ENCODE data around the gene PTGES2. TPM values are rescaled to one million over a fixed set of nuclear protein-coding genes. Genes with fewer than 3 reads are reported as not detected.

PTGES2 gene
- total RNA-seq, 2 experiments from 2014 or later, result 57.2 to 59.9 TPM

GRCh38 chr9:128099231-128099931 lies 28.1 kb downstream of the PTGES2 start:
- H3K27ac Mint-ChIP-seq, result no peak overlapping the region
- no peaks in the 10 kb centered on the region for H3K9me3 Mint-ChIP-seq
- no peak for DNase-seq
- no peaks in the 10 kb centered on the region for H3K27me3 Mint-ChIP-seq
- H3K4me1 Mint-ChIP-seq, result peaks cover 61% of the 10 kb centered on the region
- ChIA-PET POLR2A (interaction anchor here (0.5 kb wide), 1 partner anchor 59 kb away, joined by 4 read pairs; no protein-coding TSS in a partner anchor), CTCF (interaction anchor here (0.6 to 4.5 kb wide), 7 partner anchors 9 to 202 kb away, joined by 3 to 33 read pairs (median 5); no protein-coding TSS in a partner anchor)
- H3K4me3 Mint-ChIP-seq, result no peak overlapping the region
- peaks cover 37% of the 10 kb centered on the region for H3K36me3 Mint-ChIP-seq (ENCODE audit: low read depth)

DNA sequence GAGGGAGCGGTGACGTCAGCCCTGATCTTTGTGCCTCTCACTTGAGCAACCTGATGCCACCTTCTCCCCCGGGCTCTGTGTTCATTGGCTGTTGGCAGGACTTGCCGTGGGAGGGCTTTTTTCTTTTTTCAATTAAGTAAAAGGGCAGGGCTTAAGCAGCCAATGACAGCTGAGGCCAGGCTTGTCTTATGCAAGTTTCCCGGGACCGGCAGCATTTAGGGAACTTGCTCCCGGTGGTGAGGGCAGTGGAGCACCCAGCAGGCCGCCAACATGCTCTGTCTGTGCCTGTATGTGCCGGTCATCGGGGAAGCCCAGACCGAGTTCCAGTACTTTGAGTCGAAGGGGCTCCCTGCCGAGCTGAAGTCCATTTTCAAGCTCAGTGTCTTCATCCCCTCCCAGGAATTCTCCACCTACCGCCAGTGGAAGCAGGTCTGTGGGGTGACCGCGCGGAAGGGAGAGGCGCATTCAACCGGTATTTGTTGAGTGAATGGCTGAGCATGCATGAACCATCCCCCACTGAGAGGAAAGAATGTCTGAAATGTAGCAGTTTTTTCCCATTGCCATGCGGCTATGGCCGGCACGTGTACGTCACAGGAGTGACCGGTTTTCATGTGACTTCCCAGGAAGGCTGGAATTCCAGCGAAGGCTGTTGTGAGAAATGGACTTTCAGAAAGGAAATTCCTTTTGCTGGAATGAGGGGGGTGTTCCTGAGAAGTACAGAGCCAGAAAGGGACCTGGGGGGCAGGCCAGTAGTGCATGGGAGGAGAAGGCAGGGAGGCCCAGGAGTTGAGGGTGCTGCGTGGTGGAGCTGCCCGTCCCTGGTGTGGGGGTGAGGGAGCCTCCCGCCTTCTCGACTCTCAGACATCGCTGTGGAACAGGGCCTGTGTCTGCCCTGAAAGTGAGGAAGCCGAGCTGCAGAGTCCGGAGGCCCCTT lies 29.0 kb downstream of the PTGES2 start:
- Mint-ChIP-seq H3K4me3 (no peak overlapping the region), H3K4me1 (peaks cover 59% of the 10 kb centered on the region), H3K27ac (no peak overlapping the region), H3K36me3 (ENCODE audit: low read depth) (peaks cover 32% of the 10 kb centered on the region), H3K9me3 (no peaks in the 10 kb centered on the region), H3K27me3 (no peaks in the 10 kb centered on the region)
- ChIA-PET POLR2A (no interaction called here), CTCF (interaction anchor here (1.0 to 4.5 kb wide), 3 partner anchors 10 to 122 kb away, joined by 3 to 33 read pairs (median 5); no protein-coding TSS in a partner anchor)
- DNase-seq, result peak; percentile 33

DNA sequence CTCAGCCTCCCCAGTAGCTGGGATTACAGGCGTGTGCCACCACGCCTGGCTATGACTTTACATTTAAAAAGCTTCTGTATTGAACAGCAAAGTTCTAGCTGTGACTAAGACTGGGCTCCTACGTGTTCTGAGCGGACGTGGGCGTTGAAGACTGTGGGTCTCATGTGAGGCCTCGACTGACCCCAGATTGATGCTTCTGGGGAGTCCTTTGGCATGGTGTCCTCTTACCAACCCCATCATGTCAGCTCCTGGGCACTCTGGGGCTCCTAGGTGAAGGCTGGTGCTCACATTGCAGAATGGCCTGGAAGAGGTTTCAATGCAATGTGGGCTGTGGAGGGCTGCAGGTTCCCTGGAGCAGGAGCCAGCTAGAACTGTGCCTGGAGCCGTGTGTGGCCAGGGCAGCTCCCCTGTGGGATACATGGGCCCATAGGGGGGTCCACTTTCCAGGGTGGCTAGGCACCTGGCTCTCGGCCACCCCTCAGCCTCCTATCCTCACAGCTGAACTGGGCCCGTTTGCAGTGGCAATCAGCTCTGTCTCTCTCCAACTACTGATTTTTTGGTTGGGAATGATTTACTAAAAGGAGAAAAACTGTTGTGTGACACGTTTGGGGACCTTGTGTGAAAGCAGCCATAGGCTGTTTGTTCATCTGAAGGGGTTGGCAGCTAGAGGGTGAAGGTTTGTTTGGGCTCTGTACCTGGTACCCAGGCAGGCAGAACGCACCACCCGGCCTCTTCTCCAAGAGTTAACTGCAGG lies 29.8 kb downstream of the PTGES2 start:
- POLR2A ChIA-PET, result no interaction called here
- no peak overlapping the region for H3K4me3 Mint-ChIP-seq
- H3K9me3 Mint-ChIP-seq, result no peaks in the 10 kb centered on the region
- peaks cover 24% of the 10 kb centered on the region for H3K36me3 Mint-ChIP-seq (ENCODE audit: low read depth)
- peaks cover 59% of the 10 kb centered on the region for H3K4me1 Mint-ChIP-seq
- CTCF ChIA-PET, result interaction anchor here (1.1 to 4.5 kb wide), 2 partner anchors 19 to 143 kb away, joined by 4 to 33 read pairs; no protein-coding TSS in a partner anchor
- H3K27ac Mint-ChIP-seq, result no peak overlapping the region
- H3K27me3 Mint-ChIP-seq, result no peaks in the 10 kb centered on the region
- no peak for DNase-seq

GRCh38 chr9:128096616-128097536 lies 30.7 kb downstream of the PTGES2 start:
- Mint-ChIP-seq H3K9me3 (no peaks in the 10 kb centered on the region), H3K4me3 (no peak overlapping the region), H3K36me3 (ENCODE audit: low read depth) (peaks cover 16% of the 10 kb centered on the region), H3K4me1 (peaks cover 64% of the 10 kb centered on the region), H3K27ac (no peak overlapping the region), H3K27me3 (no peaks in the 10 kb centered on the region)
- CTCF ChIA-PET, result interaction anchor here (0.9 to 4.5 kb wide), 4 partner anchors 17 to 142 kb away, joined by 3 to 33 read pairs (median 4); no protein-coding TSS in a partner anchor
- POLR2A ChIA-PET, result no interaction called here
- no peak for DNase-seq

DNA sequence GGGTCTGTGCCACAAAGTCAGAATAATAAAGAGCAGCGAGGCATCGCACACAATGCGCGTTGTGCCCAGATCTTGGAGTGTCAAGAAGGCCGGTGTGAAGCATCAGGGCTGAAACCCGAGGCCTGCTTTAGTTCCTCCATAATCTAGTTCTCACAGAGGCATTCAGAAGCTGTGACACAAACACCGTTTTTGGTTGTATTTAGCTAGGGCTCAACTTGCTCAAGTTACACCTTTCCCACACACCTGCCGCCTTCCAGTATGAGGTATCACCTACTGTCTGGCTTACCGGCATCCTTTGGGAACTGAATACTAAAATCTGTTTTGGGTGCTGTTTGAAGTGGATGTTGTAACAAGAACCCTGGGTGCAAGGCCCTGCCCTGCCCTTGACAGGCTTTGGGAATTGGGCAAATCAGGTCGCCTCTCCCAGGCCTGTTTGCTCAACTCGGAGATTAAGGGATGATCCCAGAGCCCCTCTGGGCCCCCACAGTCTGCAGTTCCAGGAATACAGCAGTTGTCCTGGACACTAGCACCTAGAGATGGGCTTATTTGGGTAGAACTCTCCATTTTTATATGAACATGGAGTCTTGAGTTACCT lies 32.5 kb downstream of the PTGES2 start:
- CTCF ChIA-PET, result interaction anchor here (4.4 kb wide), 1 partner anchor 23 kb away, joined by 27 read pairs; no protein-coding TSS in a partner anchor
- no peak for DNase-seq
- Mint-ChIP-seq H3K27ac (peak overlapping the region; percentile 54), H3K36me3 (ENCODE audit: low read depth) (peaks cover 10% of the 10 kb centered on the region), H3K27me3 (no peaks in the 10 kb centered on the region), H3K4me3 (no peak overlapping the region), H3K9me3 (no peaks in the 10 kb centered on the region), H3K4me1 (peaks cover 68% of the 10 kb centered on the region)
- POLR2A ChIA-PET, result interaction anchor here (1.0 kb wide), 1 partner anchor 23 kb away, joined by 3 read pairs; no protein-coding TSS in a partner anchor

DNA sequence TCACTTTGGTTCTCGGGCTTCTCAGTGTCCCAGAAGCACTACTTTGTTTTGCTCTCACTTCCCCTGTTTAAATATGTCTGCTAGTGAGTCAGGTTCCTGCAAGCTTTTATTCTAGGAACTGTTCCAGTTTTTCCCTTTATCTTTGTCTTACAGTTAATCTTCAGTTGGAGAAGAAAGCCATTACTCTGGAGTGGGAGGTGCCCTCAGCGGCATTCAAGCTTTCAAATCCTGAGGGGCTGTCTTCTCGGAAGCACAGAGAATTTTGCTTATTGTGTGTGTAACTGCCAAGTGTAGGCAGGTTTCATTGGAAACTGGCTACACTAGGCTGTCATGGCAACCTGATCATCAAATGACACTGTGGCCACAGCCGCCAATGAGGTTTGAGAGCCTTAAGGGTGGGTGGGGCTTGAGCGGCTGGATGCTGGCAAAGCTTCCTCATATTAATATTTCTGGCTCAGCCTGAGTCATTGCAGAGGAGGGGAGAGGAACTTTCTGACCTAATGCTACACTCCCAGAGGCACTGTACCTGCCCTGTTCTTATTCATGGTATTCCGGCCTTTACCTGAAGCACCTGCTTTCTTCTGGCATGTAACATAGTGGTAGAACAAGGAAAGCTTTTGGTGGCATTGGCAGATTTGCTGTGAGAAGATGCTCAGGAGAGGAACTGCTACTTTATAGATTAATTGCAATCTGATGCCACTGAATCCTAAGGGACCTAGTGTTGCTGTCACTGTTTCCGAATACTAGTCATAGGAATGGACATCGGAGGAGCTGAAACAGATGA lies 33.2 kb downstream of the PTGES2 start:
- Mint-ChIP-seq H3K4me3 (peak overlapping the region; percentile 25), H3K36me3 (ENCODE audit: low read depth) (peaks cover 12% of the 10 kb centered on the region), H3K4me1 (peaks cover 64% of the 10 kb centered on the region), H3K27me3 (no peaks in the 10 kb centered on the region), H3K27ac (peak overlapping the region; percentile 81), H3K9me3 (no peaks in the 10 kb centered on the region)
- peak; percentile 81 for DNase-seq
- CTCF ChIA-PET, result interaction anchor here (0.5 to 4.4 kb wide), 4 partner anchors 13 to 244 kb away, joined by 3 to 27 read pairs (median 4); no protein-coding TSS in a partner anchor
- POLR2A ChIA-PET, result interaction anchor here (0.8 to 1.0 kb wide), 2 partner anchors 22 to 27 kb away, joined by 3 to 4 read pairs; partner anchors contain the start of genes NAIF1 and SLC25A25

GRCh38 chr9:128093011-128093410 lies 34.5 kb downstream of the PTGES2 start:
- H3K9me3 Mint-ChIP-seq, result no peaks in the 10 kb centered on the region
- H3K4me1 Mint-ChIP-seq, result peaks cover 58% of the 10 kb centered on the region
- DNase-seq, result no peak
- H3K36me3 Mint-ChIP-seq (ENCODE audit: low read depth), result peaks cover 15% of the 10 kb centered on the region
- no peaks in the 10 kb centered on the region for H3K27me3 Mint-ChIP-seq
- no peak overlapping the region for H3K4me3 Mint-ChIP-seq
- ChIA-PET POLR2A (interaction anchor here (0.6 kb wide), 1 partner anchor 412 kb away, joined by 3 read pairs; the partner anchor contains the start of gene GLE1), CTCF (interaction anchor here (1.3 to 4.4 kb wide), 5 partner anchors 13 to 25 kb away, joined by 3 to 27 read pairs (median 5); no protein-coding TSS in a partner anchor)
- H3K27ac Mint-ChIP-seq, result peak overlapping the region; percentile 68

DNA sequence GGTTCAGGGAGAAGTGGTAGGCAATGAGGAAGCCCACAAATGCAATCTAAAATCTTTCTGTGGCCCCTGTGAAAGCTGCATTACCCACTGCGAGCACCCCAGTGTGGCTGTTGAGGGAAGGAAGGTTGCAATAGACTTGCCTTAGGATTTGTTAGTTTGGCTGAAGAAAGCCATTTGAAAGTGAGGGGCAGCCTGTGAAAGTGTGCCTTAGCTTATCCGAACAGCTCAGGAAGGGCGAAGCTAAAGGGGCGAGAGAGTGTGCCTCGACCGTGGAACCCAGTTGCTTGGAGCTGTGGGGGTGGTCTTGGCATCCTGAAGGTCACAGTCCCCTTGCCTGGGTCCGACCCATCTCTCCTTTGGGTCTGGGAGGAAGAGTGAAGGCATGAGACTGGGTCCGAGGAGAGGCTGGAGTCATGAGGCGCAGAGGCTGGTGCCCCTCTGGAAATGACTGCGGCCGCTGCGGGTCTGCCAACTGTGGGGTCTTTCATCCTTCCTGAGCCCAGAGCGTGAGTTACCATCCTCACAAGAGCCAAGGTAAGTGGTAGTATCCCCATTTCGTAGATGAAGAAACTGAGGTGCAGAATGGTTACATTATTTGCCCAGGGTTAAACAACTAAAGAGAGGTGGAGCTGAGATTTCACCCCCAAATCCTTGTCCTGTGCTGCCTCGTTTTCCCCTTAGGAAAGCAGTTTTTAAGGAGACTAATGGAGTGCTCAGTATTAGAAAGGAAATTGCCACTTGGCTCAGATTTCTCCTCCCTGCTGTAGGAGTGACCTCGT lies 35.1 kb downstream of the PTGES2 start:
- ChIA-PET CTCF (interaction anchor here (0.6 to 4.4 kb wide), 5 partner anchors 12 to 177 kb away, joined by 3 to 27 read pairs (median 4); no protein-coding TSS in a partner anchor), POLR2A (interaction anchor here (0.6 kb wide), 1 partner anchor 412 kb away, joined by 3 read pairs; the partner anchor contains the start of gene GLE1)
- peaks cover 58% of the 10 kb centered on the region for H3K4me1 Mint-ChIP-seq
- H3K36me3 Mint-ChIP-seq (ENCODE audit: low read depth), result peaks cover 18% of the 10 kb centered on the region
- no peaks in the 10 kb centered on the region for H3K9me3 Mint-ChIP-seq
- H3K27me3 Mint-ChIP-seq, result no peaks in the 10 kb centered on the region
- H3K27ac Mint-ChIP-seq, result peak overlapping the region; percentile 68
- H3K4me3 Mint-ChIP-seq, result no peak overlapping the region
- no peak for DNase-seq

- no peaks in the 10 kb centered on the region for H3K27me3 Mint-ChIP-seq
These were observed 36.0 kb downstream of the PTGES2 start for GRCh38 chr9:128091571-128091970.

GRCh38 chr9:128091144-128091543 lies 36.4 kb downstream of the PTGES2 start:
- Mint-ChIP-seq H3K4me3 (no peak overlapping the region), H3K9me3 (no peaks in the 10 kb centered on the region)
- POLR2A ChIA-PET, result no interaction called here

More at GRCh38 chr9:128091571-128091970, 36.0 kb downstream of the PTGES2 start:
- POLR2A ChIA-PET, result no interaction called here
- DNase-seq, result no peak
- CTCF ChIA-PET, result interaction anchor here (0.7 to 4.4 kb wide), 4 partner anchors 13 to 726 kb away, joined by 3 to 27 read pairs (median 4); no protein-coding TSS in a partner anchor
- Mint-ChIP-seq H3K36me3 (ENCODE audit: low read depth) (peaks cover 20% of the 10 kb centered on the region), H3K4me3 (no peak overlapping the region), H3K27ac (peak overlapping the region; percentile 79), H3K9me3 (no peaks in the 10 kb centered on the region), H3K4me1 (peaks cover 55% of the 10 kb centered on the region)

More at GRCh38 chr9:128091144-128091543, 36.4 kb downstream of the PTGES2 start:
- CTCF ChIA-PET, result interaction anchor here (0.7 to 2.1 kb wide), 4 partner anchors 12 to 727 kb away, joined by 3 to 5 read pairs (median 4); no protein-coding TSS in a partner anchor
- Mint-ChIP-seq H3K36me3 (ENCODE audit: low read depth) (peaks cover 20% of the 10 kb centered on the region), H3K27me3 (no peaks in the 10 kb centered on the region), H3K27ac (no peak overlapping the region), H3K4me1 (peaks cover 55% of the 10 kb centered on the region)
- DNase-seq, result no peak

Data from activated CD4-positive, alpha-beta T cell treated with anti-CD3 and anti-CD28 coated beads, Interleukin-2, amount 10 ng/mL, durations not matched to agents 7 days and 5 days (primary cell).